IPS-20b (cell line): ENCODE data around the gene SEC14L3.
"Not testable (repeated sequence)": the region's sequence is repeated elsewhere in the genome, so short reads cannot be mapped to it uniquely, and the experiment has no call there.

ENCODE experiments used
- H3K27ac ChIP-seq: one replicate; pipeline ENCODE4 v1.5.1; 2013; ENCODE audit warnings: low read length
- H3K27me3 ChIP-seq: 2 replicates; pipeline ENCODE4 v1.6.1; 2013; ENCODE audit warnings: mild to moderate bottlenecking, low read length, inconsistent platforms; ENCODE audit not compliant: insufficient read depth
- H3K36me3 ChIP-seq: 2 replicates; pipeline ENCODE4 v1.6.1; 2013; ENCODE audit warnings: low read depth, mild to moderate bottlenecking, inconsistent platforms, low read length, moderate library complexity; ENCODE audit not compliant: insufficient read depth
- H3K4me1 ChIP-seq: 2 replicates; pipeline ENCODE4 v1.6.1; 2013; ENCODE audit warnings: mild to moderate bottlenecking, control low read depth, inconsistent platforms, low read length, moderate library complexity; ENCODE audit not compliant: insufficient read depth
- H3K4me3 ChIP-seq: 2 replicates; pipeline ENCODE4 v1.5.1; 2013; ENCODE audit warnings: mild to moderate bottlenecking, low read length, inconsistent platforms
- H3K9ac ChIP-seq: 2 replicates; pipeline ENCODE4 v1.6.1; 2013; ENCODE audit warnings: low read depth, mild to moderate bottlenecking, inconsistent platforms, low read length, moderate library complexity
- H3K9me3 ChIP-seq: 2 replicates; pipeline ENCODE4 v1.6.1; 2013; ENCODE audit warnings: mild to moderate bottlenecking, low read depth, low read length, inconsistent platforms; ENCODE audit not compliant: insufficient read depth

Gene SEC14L3

GRCh38 chr22:30483169-30483568 is 11.4 kb upstream of the SEC14L3 start:
- Histone ChIP-seq H3K9ac (no peak overlapping the region), H3K36me3 (no peaks in the 10 kb centered on the region), H3K27me3 (no peaks in the 10 kb centered on the region), H3K4me3 (no peak overlapping the region), H3K4me1 (no peaks in the 10 kb centered on the region), H3K27ac (no peak overlapping the region), H3K9me3 (no peaks in the 10 kb centered on the region)

- no peaks in the 10 kb centered on the region for H3K9me3 ChIP-seq
- H3K36me3 ChIP-seq = no peaks in the 10 kb centered on the region
- no peaks in the 10 kb centered on the region for H3K4me1 ChIP-seq
- H3K4me3 ChIP-seq = no peak overlapping the region
- H3K27ac ChIP-seq = no peak overlapping the region
- no peaks in the 10 kb centered on the region for H3K27me3 ChIP-seq
- H3K9ac ChIP-seq = no peak overlapping the region
Observed at GRCh38 chr22:30481711-30482110, 9.9 kb upstream of the SEC14L3 start.

- H3K36me3 ChIP-seq = no peaks in the 10 kb centered on the region
- H3K27ac ChIP-seq = no peak overlapping the region
- H3K9ac ChIP-seq = no peak overlapping the region
- no peaks in the 10 kb centered on the region for H3K4me1 ChIP-seq
- H3K27me3 ChIP-seq = no peaks in the 10 kb centered on the region
- no peaks in the 10 kb centered on the region for H3K9me3 ChIP-seq
- no peak overlapping the region for H3K4me3 ChIP-seq
Observed at GRCh38 chr22:30479981-30480380, 8.2 kb upstream of the SEC14L3 start.

- Histone ChIP-seq H3K4me3 (no peak overlapping the region), H3K36me3 (no peaks in the 10 kb centered on the region)
Observed at GRCh38 chr22:30474683-30475424, 3.0 kb upstream of the SEC14L3 start.

DNA sequence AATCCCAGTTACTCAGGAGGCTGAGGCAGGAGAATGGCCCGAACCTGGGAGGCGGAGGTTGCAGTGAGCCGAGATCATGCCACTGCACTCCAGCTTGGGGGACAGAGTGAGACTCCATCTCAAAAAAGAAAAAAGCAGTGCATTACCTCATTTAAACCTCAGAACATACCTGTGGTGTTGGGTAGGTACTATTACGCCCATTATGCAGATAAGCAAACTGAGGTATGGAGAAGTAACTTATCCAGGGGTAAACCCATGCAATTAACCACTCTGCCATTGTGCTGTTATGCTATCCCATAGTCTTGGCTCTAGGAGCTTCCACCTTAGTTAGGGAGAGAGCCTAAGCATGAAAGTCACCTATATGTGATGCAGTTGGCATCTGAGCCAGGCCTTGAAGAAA is 2.3 kb upstream of the SEC14L3 start:
- Histone ChIP-seq H3K27ac (no peak overlapping the region), H3K36me3 (no peaks in the 10 kb centered on the region), H3K4me1 (no peaks in the 10 kb centered on the region), H3K4me3 (no peak overlapping the region), H3K9me3 (no peaks in the 10 kb centered on the region), H3K27me3 (0 out of 2 replicates have a peak, but pooled peaks cover 6% of the 10 kb centered on the region), H3K9ac (no peak overlapping the region)

More at GRCh38 chr22:30474683-30475424, 3.0 kb upstream of the SEC14L3 start:
- Histone ChIP-seq H3K27ac (no peak overlapping the region), H3K9ac (no peak overlapping the region), H3K9me3 (no peaks in the 10 kb centered on the region), H3K4me1 (no peaks in the 10 kb centered on the region), H3K27me3 (0 out of 2 replicates have a peak, but pooled peaks cover 6% of the 10 kb centered on the region)

DNA sequence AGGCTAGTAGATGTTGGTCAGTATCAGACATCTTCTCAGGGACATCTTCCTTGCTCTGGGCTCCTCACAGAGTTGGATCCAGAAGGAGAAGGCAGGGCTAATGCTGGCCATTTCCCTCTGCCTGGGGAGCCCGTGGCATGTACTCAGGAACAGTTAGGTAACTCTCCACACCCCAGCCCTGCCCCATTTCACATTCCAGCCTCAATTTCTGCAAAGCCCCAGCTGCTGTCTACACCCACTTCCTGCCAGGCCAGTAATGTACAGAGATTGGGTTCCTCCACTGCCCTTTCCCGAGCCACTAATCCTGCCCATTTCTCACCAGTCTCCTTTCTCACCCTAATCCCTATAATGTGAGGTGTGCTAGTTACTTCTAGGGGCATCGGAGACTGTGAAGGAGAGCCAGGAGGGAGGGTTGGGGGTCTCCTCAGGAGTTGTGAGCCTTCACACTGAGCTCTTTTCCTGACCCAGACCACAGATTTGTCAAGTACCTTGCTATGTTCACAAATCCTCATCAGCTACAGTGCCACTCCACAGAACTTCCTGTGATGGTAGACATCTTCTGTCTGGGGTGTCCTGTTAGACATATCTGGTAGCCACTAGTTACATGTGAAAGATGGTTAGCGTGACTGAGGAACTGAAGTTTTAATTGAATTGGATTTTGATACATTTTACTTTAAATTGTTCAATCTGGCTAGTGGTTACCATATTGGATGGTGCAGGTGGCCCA is 1.3 kb upstream of the SEC14L3 start:
- H3K27me3 ChIP-seq = 0 out of 2 replicates have a peak, but pooled peaks cover 6% of the 10 kb centered on the region
- H3K4me1 ChIP-seq = no peaks in the 10 kb centered on the region
- H3K27ac ChIP-seq = no peak overlapping the region
- no peaks in the 10 kb centered on the region for H3K36me3 ChIP-seq
- H3K9me3 ChIP-seq = no peaks in the 10 kb centered on the region
- no peak overlapping the region for H3K4me3 ChIP-seq
- H3K9ac ChIP-seq = no peak overlapping the region

DNA sequence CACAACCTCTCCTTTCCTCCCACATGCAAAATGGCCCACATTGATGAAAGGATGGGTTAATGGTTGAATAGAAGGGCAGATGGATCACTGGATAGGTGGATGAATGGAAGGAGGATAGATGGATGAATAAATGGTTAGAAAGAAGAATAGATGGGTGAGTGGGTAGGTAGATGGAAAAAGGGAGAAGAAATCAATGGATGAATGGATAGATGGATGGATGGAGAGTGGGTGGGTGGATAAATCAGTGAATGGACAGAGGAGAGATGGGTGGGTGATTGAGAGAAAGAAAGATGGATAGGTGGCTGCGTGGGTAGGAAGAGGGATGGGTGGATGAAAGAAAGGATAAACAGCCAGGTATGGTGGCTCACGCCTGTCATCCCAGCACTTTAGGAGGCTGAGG is 1.2 kb downstream of the SEC14L3 start:
- Histone ChIP-seq H3K36me3 (no peaks in the 10 kb centered on the region), H3K9me3 (no peaks in the 10 kb centered on the region), H3K4me3 (no peak overlapping the region), H3K4me1 (no peaks in the 10 kb centered on the region), H3K27me3 (peaks cover 6% of the 10 kb centered on the region; the same call in 1 of the 2 replicates), H3K27ac (no peak overlapping the region), H3K9ac (no peak overlapping the region)

- H3K27me3 ChIP-seq = peaks cover 6% of the 10 kb centered on the region; the same call in 1 of the 2 replicates
Observed at GRCh38 chr22:30469165-30469564, 2.7 kb downstream of the SEC14L3 start.

GRCh38 chr22:30460555-30460954 is 11.3 kb downstream of the SEC14L3 start:
- H3K4me3 ChIP-seq, H3K9me3 ChIP-seq, H3K9ac ChIP-seq, H3K27me3 ChIP-seq, H3K4me1 ChIP-seq, H3K27ac ChIP-seq, H3K36me3 ChIP-seq: not testable (repeated sequence)

More at GRCh38 chr22:30469165-30469564, 2.7 kb downstream of the SEC14L3 start:
- Histone ChIP-seq H3K27ac (no peak overlapping the region), H3K9me3 (no peaks in the 10 kb centered on the region), H3K36me3 (no peaks in the 10 kb centered on the region), H3K9ac (no peak overlapping the region), H3K4me1 (no peaks in the 10 kb centered on the region), H3K4me3 (no peak overlapping the region)

GRCh38 chr22:30460147-30460546 is 11.7 kb downstream of the SEC14L3 start:
- no peaks in the 10 kb centered on the region for H3K27me3 ChIP-seq
- no peak overlapping the region for H3K27ac ChIP-seq
- H3K36me3 ChIP-seq = no peaks in the 10 kb centered on the region
- H3K4me3 ChIP-seq = no peak overlapping the region
- no peak overlapping the region for H3K9ac ChIP-seq
- no peaks in the 10 kb centered on the region for H3K9me3 ChIP-seq
- H3K4me1 ChIP-seq = no peaks in the 10 kb centered on the region

DNA sequence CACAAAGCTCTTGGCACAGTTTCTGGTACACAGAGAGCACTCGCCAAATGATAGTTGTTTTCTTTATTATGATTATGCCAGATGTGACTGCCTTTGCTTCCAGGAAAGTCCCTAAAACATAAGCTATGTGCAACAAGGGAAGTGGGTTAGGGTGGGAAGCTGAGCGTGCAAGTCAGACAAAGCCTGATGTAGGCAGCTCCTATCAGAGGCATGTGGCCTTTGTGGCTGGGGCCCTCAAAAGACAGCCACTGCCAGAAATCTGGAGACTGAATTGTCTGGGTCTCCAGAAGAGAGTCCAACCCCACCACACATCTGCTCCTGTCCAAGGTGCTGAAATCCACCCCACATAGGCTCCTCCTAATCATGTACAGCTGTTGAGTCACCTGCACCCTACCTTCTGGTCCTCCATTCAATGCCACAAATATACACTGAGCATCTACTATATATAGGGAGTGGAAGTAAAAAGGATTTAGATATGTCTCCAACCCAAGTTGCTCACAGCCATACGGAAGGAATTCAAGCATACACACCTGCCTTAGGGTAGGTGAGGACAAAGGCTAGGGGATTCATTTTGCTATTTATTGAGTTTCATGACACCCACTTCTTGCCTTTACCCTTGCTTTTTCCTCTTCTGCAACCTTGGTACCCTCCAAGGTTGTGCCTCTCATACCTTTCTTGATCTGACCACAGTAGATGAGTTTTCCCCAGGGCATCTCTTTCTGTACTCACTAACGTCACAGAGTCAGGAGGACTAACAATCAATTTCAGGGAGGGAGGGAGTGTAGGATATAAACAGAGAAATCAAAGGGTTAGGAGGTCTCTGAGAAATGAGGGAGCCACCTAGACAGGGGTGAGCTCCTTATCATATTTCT is 12.4 kb downstream of the SEC14L3 start:
- H3K27ac ChIP-seq = no peak overlapping the region
- H3K9ac ChIP-seq = no peak overlapping the region
- H3K36me3 ChIP-seq = no peaks in the 10 kb centered on the region
- H3K27me3 ChIP-seq = no peaks in the 10 kb centered on the region
- no peak overlapping the region for H3K4me3 ChIP-seq
- no peaks in the 10 kb centered on the region for H3K9me3 ChIP-seq
- H3K4me1 ChIP-seq = no peaks in the 10 kb centered on the region
